Limb (tissue), 2 donors: ENCODE measurements around the gene FGF9.
A peak's percentile ranks its signal among the peaks of the same experiment; 100 is the strongest.

Source experiments
- DNase-seq, 2 donors: peaks; one replicate each; pipeline ENCODE4 v3.0.0-alpha.2; 2016; ENCODE audit errors: extremely low spot score in 2 of 2

The FGF9 gene

DNA sequence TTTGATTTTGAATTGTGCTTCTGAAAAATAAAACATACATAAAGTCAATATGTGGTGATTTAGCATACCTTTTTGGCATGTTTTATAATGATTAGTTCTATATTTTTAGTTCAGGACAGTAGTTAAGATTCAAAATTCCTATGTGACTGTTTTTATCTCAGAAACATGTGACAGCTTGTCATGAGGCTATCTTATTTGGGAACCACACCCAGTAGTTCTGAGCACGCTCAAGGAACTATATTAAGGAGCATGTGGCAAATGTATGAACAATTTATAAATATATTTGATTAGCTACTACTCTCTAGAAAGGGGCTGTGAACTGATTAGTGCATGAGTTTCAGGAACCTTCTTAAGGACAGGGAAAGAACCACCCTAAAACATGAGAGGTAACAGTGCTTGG is 38.8 kb downstream of the FGF9 start:
- DNase-seq = no peak

DNA sequence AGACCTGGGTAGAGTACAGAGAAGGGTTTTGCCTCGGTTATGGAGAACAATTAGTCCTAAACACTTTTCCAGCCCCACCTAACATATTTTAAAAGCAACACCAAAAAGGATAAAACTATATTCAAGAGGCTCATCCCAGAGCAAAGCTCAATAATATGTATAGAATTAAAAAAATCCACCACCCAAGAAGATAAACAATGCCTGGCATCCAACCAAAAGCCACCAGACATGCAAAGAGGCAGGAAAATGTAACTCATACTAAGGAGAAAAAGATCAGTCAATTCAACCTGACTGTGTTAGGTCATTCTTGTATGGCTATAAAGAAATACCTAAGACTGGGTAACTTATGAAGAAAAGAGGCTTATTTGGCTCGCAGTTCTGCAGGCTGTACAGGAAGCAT is 39.3 kb downstream of the FGF9 start:
- DNase-seq = no peak

DNA sequence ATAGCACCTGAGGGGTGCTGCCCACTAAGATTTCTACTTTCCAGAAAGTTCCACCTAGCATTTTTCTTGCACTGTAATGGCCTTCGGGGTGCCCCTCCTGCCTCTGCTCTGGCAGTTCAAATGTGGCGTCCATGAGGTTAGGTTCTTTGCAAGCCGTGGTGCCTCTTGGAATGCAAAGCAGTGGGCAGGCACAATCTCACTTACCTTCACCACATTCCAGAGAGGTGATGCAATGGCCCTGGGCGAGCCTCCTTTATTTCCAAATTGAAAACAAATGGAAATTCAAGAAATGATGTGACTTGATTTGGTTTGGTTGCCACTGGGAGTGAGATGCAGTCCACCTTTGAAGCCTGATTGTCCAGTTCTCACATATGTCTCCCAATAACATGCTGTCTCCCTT is 46.9 kb downstream of the FGF9 start:
- DNase-seq = no peak

DNA sequence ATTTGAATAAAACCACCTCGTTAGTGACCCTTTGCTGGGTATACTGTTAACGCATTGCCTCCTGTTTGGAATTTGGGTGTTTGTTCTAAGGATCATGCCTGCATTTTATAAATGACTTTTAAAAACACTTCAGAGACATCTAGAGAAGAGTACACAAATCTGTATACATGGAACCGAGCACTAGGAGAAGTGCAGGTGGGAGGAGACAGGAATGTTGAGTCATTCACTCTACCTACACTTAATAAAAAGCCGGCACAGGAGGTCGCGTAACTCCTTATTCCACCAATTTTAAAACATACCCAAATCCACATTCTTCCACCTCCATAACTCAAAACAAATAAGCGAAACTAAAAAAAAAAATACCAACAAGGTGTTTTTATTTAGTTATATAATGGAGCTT is 48.6 kb downstream of the FGF9 start:
- no peak for DNase-seq

DNA sequence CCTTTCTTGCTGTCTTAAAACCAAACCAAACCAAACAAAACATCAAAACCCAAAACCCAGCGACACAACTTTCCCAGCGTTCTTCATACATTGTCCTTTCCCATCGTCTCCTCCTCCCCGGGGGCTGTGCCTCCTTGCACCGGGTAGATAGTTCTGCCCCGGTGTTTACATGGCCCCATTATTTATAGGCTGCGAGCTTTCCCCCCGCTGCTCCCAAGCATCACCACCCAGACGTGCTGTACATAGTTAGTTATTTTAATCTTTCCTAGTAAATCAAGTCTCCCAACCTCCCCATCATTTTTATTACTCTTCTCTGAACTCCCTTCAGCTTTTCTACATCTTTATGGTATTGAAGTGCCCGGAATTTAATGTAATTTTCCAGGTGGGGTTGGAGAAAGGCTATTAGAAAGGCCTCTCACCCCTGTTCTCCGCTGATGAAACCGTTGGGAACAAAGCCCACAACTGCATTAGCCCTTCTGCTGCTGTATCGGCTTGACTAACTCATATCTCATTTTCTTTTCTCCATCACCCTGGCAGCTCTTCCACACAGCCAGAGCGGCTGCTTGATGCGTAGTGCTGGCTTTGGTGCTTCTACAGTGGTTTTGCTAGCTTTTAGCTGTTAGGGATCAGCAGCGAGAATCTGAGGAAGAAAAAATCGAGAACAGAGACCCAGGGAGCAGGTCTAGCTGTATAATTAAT is 53.1 kb downstream of the FGF9 start:
- DNase-seq = no peak

DNA sequence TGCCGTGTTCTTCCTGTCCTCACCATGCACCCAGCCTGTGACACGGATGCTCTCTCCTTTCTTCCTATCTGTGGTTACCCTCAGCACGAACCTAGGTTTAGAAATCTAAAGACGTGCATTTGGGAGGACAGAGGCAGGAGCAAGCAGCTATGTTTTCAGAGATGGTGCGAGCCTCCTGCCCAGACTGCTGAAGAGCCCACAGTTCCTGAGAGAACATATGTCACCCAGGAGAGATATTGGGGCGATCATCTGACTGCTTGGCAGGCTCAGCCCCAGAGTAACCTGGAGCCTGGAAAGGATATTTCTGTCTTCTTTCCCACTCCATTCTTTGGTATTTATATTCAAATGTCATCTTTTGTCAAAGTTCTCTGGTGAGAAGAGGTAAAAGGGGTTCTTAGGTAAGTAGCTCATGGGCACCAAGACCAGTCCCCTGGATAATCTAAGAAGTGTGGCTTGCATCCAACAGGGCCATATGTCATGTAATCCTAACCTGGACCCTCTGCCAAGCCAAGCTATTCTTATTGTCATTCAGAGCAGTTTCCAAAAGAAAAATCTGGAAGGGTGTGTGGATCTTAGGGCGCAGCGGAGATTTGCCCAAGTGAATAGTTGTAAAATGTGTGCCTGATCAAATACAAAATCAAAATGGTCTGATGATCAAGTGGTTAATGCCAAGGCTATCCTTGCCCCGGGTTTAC is 59.5 kb downstream of the FGF9 start:
- DNase-seq = no peak

DNA sequence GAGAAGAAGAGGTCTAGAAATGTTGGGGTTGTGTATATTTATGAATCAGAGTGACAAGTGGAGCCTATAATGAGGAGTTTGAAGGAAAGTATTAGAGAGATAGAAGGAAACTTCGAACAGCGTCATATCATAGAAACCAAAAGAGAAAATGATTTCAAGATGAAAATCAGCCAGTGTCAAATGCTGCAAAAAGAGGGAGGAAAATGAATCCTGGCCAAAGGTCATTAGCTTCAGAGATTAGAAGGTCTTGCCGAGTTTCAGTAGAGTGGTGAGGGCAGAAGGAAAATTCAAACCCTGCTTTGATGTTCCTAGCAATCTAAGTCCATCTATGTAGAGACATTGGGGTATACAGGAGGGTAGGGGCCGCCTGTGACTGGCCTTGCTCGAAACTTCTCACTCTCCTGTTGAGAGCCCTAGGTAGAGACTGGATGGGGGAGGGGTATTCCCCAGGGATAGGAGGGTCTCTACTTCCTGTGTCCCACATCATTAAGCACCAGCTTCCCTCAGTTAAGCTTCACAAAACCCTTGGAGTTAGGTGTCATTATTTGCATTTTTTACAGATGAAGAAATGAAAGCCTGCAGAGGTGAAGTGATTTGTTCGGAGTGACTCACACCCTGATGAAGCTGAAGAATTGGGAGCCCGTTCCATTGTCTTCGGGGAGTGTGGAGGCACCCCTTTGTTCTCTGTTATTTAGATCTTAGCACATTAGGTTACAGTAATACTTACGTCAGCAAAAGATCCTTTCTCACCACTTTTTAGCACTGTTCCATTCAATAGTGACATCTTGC is 62.8 kb downstream of the FGF9 start:
- no peak for DNase-seq

DNA sequence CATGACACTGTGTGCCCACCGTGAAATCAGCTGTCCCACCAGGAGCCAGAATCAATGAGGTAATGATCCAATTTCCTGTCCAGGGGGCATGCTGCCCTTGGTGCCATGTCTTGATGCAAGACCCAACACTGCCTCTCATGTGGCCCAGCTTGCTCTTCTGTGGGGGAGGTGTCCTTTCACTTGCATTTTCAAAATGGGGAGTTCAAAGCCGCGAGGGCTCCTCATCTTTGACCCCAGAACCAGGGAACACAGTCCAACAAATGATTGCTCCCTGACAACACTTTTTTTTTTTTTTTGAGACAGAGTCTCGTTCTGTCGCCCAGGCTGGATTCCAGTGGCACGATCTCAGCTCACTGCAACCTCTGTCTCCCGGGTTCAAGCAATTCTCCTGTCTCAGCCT is 64.1 kb downstream of the FGF9 start:
- no peak for DNase-seq

DNA sequence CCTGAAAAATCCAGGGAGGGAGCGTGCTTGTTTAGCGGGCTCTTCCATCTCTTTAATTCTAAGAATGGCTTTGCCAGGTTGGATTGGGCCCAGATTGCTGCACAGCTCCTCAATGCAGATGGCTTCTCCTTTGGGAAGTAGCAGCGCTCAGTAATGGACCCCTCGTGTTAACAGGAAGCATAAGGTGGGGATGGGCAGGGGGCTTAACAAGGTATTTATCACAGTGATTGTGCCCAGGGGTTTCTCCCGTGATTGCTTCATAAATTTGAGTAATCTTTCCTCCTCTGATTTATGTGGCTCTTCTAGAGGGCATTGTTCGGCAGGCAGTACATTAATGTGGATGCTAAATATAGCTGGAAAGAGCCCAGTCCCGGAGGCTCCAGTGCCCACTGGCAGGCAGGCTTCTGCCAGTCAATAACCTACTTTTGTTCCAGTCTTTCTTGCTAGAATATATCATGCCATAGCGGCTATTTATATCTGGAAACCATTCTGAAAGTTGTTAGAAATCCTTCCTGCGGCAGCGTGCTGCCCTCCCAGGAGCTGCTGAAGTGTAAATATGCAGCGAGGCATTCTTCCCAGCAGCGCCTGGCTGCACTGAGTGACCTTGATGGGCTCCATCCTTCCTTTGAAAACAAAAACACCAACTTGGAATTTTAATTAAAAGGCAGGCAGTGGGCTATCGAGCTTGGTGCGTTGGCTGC is 65.0 kb downstream of the FGF9 start:
- no peak for DNase-seq

DNA sequence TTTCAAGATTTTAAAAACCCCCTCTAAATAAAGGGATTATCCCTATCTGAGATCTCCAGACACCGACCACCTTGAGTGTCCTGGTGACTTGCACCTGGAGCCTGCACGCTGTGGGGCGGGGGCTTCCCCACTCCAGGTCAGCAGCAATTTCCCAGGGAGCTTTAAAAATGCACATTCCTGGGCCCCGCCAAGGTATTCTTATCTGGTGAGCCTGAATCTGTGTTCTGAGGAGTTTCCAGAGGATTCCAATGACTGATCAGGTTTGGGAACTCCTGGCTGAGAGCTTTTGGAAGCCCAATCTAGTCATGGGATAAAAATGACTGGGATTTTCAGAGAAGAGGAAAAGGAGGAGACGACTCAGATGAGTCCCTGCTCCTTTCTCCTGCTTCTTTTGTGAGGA is 66.1 kb downstream of the FGF9 start:
- no peak for DNase-seq

DNA sequence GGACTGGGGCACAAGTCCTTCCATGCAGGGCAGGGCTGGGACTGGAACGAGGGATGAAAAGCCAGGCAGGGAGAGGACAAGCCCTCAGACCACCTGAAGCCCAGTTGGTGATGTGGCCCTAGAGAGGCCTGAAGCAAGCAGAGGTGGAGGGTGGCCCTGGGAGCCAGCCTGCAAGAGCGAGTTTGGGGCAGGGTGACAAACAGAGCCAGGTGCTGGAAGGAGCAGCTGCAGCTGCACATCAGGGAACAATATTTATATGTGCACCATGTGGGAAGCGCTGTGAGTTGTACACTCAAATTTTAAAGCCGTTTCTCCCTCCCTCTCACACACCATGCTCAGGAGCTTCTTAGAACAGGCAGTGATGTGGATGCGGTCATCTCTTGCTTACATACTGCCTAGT is 67.8 kb downstream of the FGF9 start:
- DNase-seq = peak; percentile 42 to 50

DNA sequence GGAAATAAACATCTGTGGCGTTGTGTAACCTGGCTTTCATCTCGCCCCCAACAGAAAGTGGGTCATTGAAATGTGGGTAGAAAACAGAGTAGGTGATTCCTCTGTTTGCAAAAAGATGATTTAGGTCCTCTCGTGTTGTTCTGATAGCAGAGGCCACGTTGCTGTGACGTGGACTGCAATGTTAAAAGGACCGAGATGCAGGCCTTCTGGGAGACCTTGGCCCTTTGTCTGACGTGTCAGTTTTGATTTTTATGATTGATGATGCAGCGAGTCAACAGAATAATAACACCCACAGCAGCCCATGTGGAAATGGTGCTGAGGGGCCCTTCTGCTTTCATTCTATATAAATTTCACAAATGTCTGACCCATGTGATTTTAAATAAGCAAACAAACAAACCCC is 68.9 kb downstream of the FGF9 start:
- no peak for DNase-seq

DNA sequence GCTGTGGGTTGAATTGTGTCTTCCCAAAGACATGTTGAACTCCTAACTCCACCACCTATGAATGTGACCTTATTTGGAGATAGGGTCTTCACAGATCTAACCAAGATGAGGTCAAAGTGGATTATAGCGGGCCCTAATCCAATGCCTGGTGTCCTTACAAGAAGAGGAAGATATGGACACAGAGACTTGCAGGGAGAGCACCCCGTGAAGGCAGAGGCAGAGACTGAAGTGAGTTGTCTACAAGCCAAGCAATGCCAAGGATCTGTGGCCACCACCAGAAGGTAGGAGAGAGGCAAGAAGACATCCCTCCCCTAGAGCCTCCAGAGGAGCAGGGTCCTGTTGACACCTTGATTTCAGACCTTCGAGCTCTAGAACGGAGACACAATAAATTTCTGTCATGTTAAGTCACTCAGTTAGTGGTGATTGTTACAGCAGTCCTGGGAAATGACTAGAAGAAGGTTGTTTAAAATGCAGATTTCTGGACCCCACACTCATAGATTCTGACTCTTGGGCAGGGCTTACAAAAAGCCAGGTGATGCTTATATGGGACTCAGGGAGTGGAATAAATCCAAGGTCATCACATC is 70.6 kb downstream of the FGF9 start:
- no peak for DNase-seq

DNA sequence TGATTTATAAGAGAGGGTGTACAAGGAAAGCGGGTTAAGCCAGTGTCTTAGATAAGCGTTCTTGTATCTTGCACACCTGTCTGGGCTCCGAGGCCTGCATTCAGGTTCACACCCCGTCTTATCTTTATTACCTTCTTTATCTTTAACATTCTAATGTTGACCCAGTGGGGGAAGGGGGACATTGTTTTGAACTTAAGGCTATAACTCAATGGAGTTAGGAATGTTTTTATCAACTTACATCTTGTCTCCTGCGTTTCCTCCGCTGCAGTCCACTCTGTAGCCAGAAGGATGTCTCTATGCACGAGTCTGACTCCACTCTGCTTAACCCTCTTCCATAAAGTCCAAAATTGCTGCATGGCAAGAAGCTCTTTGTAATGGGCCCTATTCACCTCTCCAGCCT is 71.2 kb downstream of the FGF9 start:
- no peak for DNase-seq

DNA sequence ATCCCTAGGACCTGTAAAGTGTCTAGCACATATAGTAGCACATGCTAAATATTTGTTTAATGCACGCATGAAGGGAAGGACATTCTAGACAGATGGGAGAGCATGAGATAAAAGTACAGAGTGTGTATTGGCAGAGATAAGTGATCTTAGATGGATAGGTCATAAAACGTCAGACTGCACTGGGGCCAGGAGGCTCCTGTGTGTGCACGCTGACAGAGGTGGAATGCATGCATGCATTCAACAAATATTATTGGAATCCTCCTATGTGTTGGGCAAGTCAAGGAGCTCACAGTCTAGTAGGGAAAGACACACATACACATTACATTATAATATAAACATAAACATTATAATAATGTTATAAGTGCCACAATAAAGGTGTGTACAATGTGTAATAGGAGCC is 73.3 kb downstream of the FGF9 start:
- no peak for DNase-seq

DNA sequence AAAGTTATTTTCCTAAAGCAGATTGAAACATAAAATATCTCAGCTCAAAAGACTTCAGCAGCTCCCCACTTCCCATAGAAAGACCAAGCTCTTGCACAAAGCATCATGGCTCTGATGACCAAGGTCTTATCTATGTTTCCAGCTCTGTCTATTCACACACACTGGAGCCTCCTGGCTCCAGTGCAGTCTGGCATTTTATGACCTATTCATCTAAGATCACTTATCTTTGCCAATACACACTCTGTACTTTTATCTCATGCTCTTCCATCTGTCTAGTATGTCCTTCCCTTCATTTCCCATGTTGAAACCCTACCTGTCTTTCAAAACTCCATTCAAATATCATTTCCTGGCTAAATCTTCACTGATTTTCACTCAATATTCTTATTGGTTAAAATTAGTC is 74.4 kb downstream of the FGF9 start:
- DNase-seq = no peak

DNA sequence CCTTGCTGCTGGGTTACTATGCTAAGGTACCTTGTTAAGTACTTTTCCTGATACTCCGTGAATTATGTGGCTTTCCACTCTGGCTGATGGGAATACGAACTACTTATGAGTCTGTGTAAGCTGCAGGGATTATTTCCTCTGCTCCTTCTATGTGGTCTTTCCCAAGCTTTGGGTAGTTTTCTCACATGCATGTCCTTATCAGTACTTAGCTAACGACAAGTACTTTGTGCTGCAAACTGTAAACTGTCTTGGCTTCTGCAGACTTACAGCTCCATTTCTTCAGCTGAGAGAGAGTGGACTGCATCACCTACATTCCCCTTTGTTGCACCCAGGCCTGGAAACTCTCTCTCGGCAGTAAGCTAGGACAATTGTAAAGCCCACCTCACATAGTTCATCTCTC is 76.6 kb downstream of the FGF9 start:
- DNase-seq = no peak

DNA sequence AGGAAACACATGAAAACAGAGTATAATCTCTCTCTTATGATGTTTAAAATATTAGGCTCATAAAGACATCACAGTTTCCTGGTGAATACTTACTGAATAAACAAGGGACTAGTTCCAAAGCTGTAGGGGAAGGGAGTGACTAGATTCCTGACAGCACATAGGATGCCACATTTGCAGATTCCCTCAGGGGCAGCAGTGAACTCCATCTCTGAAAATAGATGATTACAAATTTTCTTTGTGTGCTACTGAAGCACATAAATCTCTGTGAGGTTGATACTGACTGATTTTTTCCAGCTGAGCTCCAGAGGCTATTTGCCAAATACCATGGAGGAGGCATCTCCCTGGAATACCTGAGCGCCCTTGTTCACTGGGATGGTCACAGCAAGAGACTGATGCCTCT is 77.3 kb downstream of the FGF9 start:
- no peak for DNase-seq

DNA sequence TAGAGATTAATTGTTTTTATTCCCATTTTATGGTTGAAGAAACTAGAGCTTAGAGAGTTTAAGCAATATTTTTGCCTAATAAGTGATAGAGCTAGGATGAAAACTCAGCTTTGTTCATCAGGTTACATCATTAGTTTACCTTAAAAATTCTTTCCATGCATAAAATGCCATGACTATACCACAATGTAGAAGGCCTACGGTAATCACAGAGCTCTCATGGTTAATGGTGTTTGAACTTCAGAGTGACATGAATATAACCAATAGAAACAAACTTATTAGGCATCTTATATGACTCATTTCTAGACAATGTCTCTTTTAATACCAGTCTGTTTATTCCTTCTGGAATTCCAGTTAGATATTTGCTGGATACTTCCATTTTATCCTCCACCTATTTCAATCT is 78.5 kb downstream of the FGF9 start:
- DNase-seq = no peak

DNA sequence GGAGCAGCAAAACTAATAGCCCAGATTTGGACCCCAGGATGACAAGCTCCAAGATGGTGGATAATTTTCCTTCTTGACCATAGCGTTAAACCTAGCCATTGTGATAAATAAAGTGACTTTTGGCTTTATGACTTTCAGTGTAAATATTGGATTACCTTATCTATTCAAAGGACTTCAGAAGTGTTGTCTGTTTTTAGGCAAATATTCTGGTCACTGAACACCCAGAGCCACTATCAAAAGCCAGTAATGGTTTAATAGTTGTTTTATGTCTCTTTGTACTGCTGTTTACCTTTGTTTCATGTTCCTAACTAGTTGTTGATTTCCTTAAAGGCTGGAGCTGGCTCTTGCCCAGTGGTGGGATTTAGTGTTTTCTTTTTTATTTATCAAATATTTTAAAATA is 81.6 kb downstream of the FGF9 start:
- no peak for DNase-seq

DNA sequence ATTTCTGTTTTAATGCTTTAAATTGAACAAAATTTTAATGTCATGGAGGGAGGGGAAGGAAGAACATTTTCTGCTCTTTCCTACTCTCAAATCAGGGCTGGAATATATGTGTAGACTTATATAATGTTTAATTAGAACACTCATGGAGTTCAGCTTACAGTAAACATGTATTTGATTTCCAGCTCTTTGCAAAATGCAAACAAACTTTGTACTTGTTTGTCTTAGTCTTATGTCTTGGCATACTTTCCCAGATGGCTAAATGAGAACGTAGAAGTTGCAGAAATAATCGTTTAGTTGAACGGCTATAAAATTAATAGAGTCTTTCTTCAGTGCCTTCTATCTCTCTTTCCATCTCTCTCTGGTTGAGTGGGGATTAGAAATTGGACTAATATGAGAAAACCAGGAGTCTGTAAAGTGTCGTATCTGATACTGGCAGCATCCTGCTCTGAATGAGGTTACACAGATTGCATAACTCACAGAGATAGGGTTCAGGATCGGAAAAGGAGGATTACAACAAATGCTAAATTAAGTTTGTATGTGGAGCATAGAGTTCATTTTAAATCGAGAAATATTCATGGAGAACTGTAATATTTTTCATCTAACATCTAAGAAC is 82.3 kb downstream of the FGF9 start:
- no peak for DNase-seq
